HepG2 (cell line): ENCODE results near the gene CRAT. TPM values are rescaled to one million over a fixed set of nuclear protein-coding genes. Genes with fewer than 3 reads are reported as not detected.
A peak's percentile ranks its signal among the peaks of the same experiment; 100 is the strongest.

ENCODE experiments used
- AGO2 ChIP-seq: fragments of 200-400 bp; formaldehyde crosslinking; optimal IDR thresholded peaks from 2 replicates; pipeline ENCODE3; 2017; ENCODE audit warnings: mild to moderate bottlenecking, low read depth, low read length, moderate library complexity
- ASH2L ChIP-seq: fragments of 300-600, 200-600 bp; sonication (generic); IDR thresholded peaks from 2 replicates; pipeline ENCODE4 v1.7.0; 2017; ENCODE audit warnings: low read depth, mild to moderate bottlenecking, moderate library complexity, mixed read lengths, low read length; ENCODE audit not compliant: insufficient read length
- BORCS8-MEF2B ChIP-seq: sonication (generic); formaldehyde crosslinking; IDR thresholded peaks from 2 replicates; pipeline ENCODE4 v1.8.0; 2022; ENCODE audit warnings: mild to moderate bottlenecking, missing genetic modification reagents
- DMAP1 ChIP-seq: IDR thresholded peaks from 2 replicates; pipeline ENCODE4 v1.6.1; 2016
- ELF1 ChIP-seq: sonication (generic); formaldehyde crosslinking; IDR thresholded peaks from 2 replicates; pipeline ENCODE4 v1.4.0; 2020; ENCODE audit warnings: missing genetic modification reagents
- HNRNPL ChIP-seq: fragments of 200-400 bp; formaldehyde crosslinking; IDR thresholded peaks from 2 replicates; pipeline ENCODE4 v1.6.1; 2017; ENCODE audit warnings: mild to moderate bottlenecking, low read depth, low read length
- MAZ ChIP-seq, 2 experiments: sonication (generic) in 1 of 2; formaldehyde crosslinking in 1 of 2; IDR thresholded peaks; 2 replicates each; pipeline versions ENCODE4 v1.5.0 to v1.6.1; 2012 to 2020; ENCODE audit warnings: low read depth in 2 of 2, mild to moderate bottlenecking in 2 of 2, borderline replicate concordance in 1 of 2, improper control_type of control experiment in 1 of 2, low read length in 1 of 2, missing genetic modification reagents in 1 of 2, moderate library complexity in 1 of 2
- SCMH1 ChIP-seq: sonication (generic); formaldehyde crosslinking; IDR thresholded peaks from 2 replicates; pipeline ENCODE4 v1.9.0; 2021; ENCODE audit warnings: missing genetic modification reagents, mild to moderate bottlenecking, borderline replicate concordance
- SNAI1 ChIP-seq: sonication (generic); formaldehyde crosslinking; IDR thresholded peaks from 2 replicates; pipeline ENCODE4 v1.5.0; 2020; ENCODE audit warnings: mild to moderate bottlenecking, missing genetic modification reagents, borderline replicate concordance
- ZNF546 ChIP-seq: sonication (generic); formaldehyde crosslinking; conservative IDR thresholded peaks from 2 replicates; pipeline ENCODE4 v1.8.1; 2023; ENCODE audit warnings: mild to moderate bottlenecking, missing genetic modification reagents
- ZNF570 ChIP-seq: sonication (generic); formaldehyde crosslinking; IDR thresholded peaks from 2 replicates; pipeline ENCODE4 v1.4.0; 2020; ENCODE audit warnings: mild to moderate bottlenecking, missing genetic modification reagents, borderline replicate concordance
- ZNF619 ChIP-seq: sonication (generic); formaldehyde crosslinking; IDR thresholded peaks from 2 replicates; pipeline ENCODE4 v1.4.0; 2020; ENCODE audit warnings: mild to moderate bottlenecking, missing genetic modification reagents
- ZNF83 ChIP-seq: sonication (generic); formaldehyde crosslinking; IDR thresholded peaks from 2 replicates; pipeline ENCODE4 v1.4.0; 2020; ENCODE audit warnings: missing genetic modification reagents, mild to moderate bottlenecking, borderline replicate concordance
- ZNF841 ChIP-seq: sonication (generic); formaldehyde crosslinking; IDR thresholded peaks from 2 replicates; pipeline ENCODE4 v1.8.1; 2023; ENCODE audit warnings: missing genetic modification reagents, borderline replicate concordance
- polyA plus RNA-seq, 8 experiments: library from polyadenylated mRNA; depleted of rRNA in 3 of 8; stranded (reverse) in 7 of 8; unstranded in 1 of 8; fragments of >200 nt; fragmentation: Illumina TruSeq in 4 of 8; extraction: Trizol in 4 of 8; gene quantifications; 2 replicates each; pipeline versions ENCODE4 v1.2.1 to v1.2.3, GENCODE V29; 2011 to 2016; ENCODE audit warnings: low read depth in 4 of 8, missing spikeins in 1 of 8, mixed read lengths in 1 of 8; ENCODE audit not compliant: insufficient read depth in 1 of 8
- total RNA-seq, 5 experiments: library from RNA; depleted of rRNA; stranded (reverse); fragments of >200 nt; fragmentation: Illumina TruSeq; extraction: Trizol; gene quantifications; 2 replicates each; pipeline ENCODE4 v1.2.3, GENCODE V29; 2016; ENCODE audit warnings: low read depth in 1 of 5
- TF ChIP-seq, protein P1 (sequence below): sonication (generic); formaldehyde crosslinking; IDR thresholded peaks from 2 replicates; pipeline ENCODE4 v1.4.0; 2020; ENCODE audit warnings: mild to moderate bottlenecking, missing genetic modification reagents
- TF ChIP-seq, protein P2 (sequence below): IDR thresholded peaks from 2 replicates; pipeline ENCODE4 v1.6.1; 2016; ENCODE audit warnings: mild to moderate bottlenecking, missing biosample characterization, missing genetic modification reagents
- TF ChIP-seq, protein P3 (sequence below): sonication (generic); formaldehyde crosslinking; IDR thresholded peaks from 2 replicates; pipeline ENCODE4 v1.5.0; 2020; ENCODE audit warnings: mild to moderate bottlenecking, missing genetic modification reagents, borderline replicate concordance
- TF ChIP-seq, protein P4 (sequence below): sonication (generic); formaldehyde crosslinking; IDR thresholded peaks from 2 replicates; pipeline ENCODE4 v1.4.0; 2020; ENCODE audit warnings: missing genetic modification reagents

Gene CRAT
- total and polyA plus RNA-seq, 2 of the 13 experiments (the other 11 are each of a cell fraction or from before 2014, with no cell fraction given) = 26.1 to 26.6 TPM

DNA sequence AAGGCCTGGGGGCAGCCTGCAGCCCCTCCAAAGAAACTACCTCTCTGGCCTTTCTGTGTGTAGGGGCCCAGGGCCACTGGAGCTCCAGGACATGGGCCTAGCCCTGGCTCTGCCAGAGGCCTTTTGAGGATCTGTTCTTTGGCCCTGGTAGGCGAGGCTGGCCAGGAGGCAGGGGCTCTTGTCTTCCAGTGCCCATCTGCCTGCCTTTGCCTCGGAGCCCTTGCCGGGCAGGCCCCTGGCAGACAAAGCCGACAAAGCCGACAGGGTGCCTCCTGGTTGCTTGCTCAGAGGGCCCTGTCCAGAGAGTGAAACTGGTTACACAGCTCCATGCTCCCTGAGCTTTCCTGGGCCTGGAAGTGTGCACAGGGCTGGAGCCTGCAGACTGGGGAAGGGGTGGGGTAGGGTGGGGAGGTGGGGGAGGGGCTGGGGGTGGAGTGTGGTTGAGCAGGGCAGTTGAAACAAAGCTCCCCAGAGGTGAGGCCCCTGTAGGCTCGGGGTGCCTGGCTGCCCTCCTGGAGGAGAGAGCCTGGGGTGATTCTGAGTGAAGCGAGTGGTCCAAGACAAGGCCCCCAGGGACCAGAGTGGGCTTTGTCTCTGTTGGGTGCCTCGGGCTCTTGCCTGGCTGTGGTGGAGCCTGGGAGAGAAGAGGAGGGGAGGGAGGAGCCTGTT is 29.9 kb upstream of the CRAT start (continued):
- TF ChIP-seq, protein P1, sequence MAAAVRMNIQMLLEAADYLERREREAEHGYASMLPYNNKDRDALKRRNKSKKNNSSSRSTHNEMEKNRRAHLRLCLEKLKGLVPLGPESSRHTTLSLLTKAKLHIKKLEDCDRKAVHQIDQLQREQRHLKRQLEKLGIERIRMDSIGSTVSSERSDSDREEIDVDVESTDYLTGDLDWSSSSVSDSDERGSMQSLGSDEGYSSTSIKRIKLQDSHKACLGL (CRISPR knock-in tag) = peak; percentile 24; the same call in 1 of the 2 replicates
- 0 out of 2 replicates have a peak, but pooled peaks have one; percentile 4 for TF ChIP-seq ELF1
- TF ChIP-seq, protein P2, sequence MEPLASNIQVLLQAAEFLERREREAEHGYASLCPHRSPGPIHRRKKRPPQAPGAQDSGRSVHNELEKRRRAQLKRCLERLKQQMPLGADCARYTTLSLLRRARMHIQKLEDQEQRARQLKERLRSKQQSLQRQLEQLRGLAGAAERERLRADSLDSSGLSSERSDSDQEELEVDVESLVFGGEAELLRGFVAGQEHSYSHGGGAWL (CRISPR knock-in tag) = 0 out of 2 replicates have a peak, but pooled peaks have one; percentile 26
- TF ChIP-seq ZNF619 (CRISPR knock-in tag) = 0 out of 2 replicates have a peak, but pooled peaks have one; percentile 37
- peak; percentile 16; the same call in 1 of the 2 replicates for TF ChIP-seq DMAP1 (CRISPR knock-in tag)
- peak; percentile 87 for TF ChIP-seq AGO2
- TF ChIP-seq ASH2L = no peak
- no peak for TF ChIP-seq ZNF83 (CRISPR knock-in tag)
- TF ChIP-seq, protein P3, sequence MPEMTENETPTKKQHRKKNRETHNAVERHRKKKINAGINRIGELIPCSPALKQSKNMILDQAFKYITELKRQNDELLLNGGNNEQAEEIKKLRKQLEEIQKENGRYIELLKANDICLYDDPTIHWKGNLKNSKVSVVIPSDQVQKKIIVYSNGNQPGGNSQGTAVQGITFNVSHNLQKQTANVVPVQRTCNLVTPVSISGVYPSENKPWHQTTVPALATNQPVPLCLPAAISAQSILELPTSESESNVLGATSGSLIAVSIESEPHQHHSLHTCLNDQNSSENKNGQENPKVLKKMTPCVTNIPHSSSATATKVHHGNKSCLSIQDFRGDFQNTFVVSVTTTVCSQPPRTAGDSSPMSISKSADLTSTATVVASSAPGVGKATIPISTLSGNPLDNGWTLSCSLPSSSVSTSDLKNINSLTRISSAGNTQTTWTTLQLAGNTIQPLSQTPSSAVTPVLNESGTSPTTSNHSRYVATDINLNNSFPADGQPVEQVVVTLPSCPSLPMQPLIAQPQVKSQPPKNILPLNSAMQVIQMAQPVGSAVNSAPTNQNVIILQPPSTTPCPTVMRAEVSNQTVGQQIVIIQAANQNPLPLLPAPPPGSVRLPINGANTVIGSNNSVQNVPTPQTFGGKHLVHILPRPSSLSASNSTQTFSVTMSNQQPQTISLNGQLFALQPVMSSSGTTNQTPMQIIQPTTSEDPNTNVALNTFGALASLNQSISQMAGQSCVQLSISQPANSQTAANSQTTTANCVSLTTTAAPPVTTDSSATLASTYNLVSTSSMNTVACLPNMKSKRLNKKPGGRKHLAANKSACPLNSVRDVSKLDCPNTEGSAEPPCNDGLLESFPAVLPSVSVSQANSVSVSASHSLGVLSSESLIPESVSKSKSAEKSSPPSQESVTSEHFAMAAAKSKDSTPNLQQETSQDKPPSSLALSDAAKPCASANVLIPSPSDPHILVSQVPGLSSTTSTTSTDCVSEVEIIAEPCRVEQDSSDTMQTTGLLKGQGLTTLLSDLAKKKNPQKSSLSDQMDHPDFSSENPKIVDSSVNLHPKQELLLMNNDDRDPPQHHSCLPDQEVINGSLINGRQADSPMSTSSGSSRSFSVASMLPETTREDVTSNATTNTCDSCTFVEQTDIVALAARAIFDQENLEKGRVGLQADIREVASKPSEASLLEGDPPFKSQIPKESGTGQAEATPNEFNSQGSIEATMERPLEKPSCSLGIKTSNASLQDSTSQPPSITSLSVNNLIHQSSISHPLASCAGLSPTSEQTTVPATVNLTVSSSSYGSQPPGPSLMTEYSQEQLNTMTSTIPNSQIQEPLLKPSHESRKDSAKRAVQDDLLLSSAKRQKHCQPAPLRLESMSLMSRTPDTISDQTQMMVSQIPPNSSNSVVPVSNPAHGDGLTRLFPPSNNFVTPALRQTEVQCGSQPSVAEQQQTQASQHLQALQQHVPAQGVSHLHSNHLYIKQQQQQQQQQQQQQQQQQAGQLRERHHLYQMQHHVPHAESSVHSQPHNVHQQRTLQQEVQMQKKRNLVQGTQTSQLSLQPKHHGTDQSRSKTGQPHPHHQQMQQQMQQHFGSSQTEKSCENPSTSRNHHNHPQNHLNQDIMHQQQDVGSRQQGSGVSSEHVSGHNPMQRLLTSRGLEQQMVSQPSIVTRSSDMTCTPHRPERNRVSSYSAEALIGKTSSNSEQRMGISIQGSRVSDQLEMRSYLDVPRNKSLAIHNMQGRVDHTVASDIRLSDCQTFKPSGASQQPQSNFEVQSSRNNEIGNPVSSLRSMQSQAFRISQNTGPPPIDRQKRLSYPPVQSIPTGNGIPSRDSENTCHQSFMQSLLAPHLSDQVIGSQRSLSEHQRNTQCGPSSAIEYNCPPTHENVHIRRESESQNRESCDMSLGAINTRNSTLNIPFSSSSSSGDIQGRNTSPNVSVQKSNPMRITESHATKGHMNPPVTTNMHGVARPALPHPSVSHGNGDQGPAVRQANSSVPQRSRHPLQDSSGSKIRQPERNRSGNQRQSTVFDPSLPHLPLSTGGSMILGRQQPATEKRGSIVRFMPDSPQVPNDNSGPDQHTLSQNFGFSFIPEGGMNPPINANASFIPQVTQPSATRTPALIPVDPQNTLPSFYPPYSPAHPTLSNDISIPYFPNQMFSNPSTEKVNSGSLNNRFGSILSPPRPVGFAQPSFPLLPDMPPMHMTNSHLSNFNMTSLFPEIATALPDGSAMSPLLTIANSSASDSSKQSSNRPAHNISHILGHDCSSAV = no peak
- no peak for TF ChIP-seq SCMH1 (CRISPR knock-in tag)
- TF ChIP-seq ZNF570 (CRISPR knock-in tag) = no peak
- TF ChIP-seq HNRNPL = 0 out of 2 replicates have a peak, but pooled peaks have one; percentile 29
- TF ChIP-seq ZNF841 (CRISPR knock-in tag) = no peak
- no peak for TF ChIP-seq MAZ (IDR thresholded peaks at IDR 0.05; ENCODE audit: borderline replicate concordance, low read depth, low read length)
- no peak for TF ChIP-seq MAZ (CRISPR knock-in tag; IDR thresholded peaks at IDR 0.05; ENCODE audit: low read depth)
- TF ChIP-seq, protein P4, sequence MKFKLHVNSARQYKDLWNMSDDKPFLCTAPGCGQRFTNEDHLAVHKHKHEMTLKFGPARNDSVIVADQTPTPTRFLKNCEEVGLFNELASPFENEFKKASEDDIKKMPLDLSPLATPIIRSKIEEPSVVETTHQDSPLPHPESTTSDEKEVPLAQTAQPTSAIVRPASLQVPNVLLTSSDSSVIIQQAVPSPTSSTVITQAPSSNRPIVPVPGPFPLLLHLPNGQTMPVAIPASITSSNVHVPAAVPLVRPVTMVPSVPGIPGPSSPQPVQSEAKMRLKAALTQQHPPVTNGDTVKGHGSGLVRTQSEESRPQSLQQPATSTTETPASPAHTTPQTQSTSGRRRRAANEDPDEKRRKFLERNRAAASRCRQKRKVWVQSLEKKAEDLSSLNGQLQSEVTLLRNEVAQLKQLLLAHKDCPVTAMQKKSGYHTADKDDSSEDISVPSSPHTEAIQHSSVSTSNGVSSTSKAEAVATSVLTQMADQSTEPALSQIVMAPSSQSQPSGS (CRISPR knock-in tag) = no peak
- TF ChIP-seq BORCS8-MEF2B (CRISPR knock-in tag) = no peak
- no peak for TF ChIP-seq ZNF546 (CRISPR knock-in tag)
- 0 out of 2 replicates have a peak, but pooled peaks have one; percentile 2 for TF ChIP-seq SNAI1
